ENCODE measurements around the gene MYOCD.
A peak's percentile ranks its signal among the peaks of the same experiment; 100 is the strongest.

MYOCD gene

GRCh38 chr17:12768255-12768654 lies 102.6 kb downstream of the MYOCD start:
- DNase-seq = no peak

GRCh38 chr17:12769981-12770380 lies 104.3 kb downstream of the MYOCD start:
- no peak for DNase-seq

DNA sequence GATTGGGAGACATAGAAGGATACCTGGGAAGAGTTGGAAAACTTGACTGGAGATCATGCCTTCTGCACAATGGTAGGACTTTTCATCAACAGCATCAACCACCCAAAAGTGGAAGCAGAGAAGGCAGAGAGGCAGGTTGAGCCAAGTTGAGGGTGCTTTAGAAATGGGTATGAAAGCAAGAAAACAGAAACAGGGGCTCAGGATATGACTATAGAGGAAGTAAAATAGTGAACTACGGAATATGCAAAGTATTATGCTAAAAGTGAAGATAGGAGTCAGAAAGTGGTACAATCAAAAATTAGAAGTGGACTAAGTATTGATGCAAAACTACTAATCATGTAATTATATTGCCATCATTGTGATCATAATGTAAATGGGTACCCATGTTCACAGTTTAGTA lies 107.5 kb downstream of the MYOCD start:
- no peak for DNase-seq

GRCh38 chr17:12789075-12789480 lies 123.4 kb downstream of the MYOCD start:
- DNase-seq = no peak

- DNase-seq = peak; percentile 10
Observed at GRCh38 chr17:12789481-12790248, 124.0 kb downstream of the MYOCD start, which contains the start of gene ARHGAP44. Gene ARHGAP44, plus strand, starts transcription at chr17:12789498. Its CDS starts 341 bp downstream, at chr17:12789839.

- DNase-seq = no peak
Observed at GRCh38 chr17:12790249-12791106, 124.8 kb downstream of the MYOCD start.

GRCh38 chr17:12794919-12795532 lies 129.3 kb downstream of the MYOCD start:
- no peak for DNase-seq

DNA sequence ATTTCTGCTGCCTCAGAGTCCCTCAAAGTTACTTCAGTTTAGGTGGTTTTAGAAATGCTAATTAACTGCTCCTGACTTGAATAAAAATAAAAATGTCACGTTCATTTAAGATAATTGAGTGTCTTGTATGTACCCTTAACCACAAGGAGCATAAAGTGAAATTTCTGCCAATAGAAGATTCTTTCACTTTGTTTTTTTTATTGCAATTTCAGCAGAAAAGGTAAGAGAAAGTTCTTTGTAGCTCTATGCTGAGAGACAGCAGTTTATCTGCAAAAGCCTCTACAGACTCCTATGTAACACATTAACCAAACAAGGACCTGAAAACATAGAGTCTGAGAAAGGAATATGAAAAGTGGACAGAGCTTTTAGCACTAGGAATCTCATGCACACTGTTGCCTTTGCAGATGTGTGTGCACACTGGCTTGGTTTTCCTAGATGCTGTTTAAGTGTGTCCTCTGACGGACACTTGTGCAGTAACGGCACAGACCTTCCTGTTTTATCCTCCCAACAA lies 135.2 kb downstream of the MYOCD start:
- no peak for DNase-seq

DNA sequence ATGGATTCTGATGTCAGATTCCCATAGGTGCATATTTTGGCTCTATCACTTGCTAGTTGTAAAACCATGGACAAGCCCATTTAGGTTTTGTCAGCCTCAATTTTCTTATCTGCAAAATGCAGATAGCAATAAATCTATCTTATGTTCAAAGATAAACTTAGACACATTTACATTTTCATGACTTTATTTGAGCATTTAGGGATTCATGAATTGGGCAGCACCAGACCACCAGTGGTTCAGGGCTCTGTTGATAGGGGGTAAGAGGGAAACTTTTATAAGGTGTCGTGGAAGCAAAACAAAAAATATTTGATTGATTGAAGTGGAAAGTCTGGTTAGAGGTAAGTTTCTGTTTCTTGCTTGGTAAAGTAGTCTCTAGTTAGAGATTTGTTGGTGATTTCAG lies 140.9 kb downstream of the MYOCD start:
- no peak for DNase-seq

DNA sequence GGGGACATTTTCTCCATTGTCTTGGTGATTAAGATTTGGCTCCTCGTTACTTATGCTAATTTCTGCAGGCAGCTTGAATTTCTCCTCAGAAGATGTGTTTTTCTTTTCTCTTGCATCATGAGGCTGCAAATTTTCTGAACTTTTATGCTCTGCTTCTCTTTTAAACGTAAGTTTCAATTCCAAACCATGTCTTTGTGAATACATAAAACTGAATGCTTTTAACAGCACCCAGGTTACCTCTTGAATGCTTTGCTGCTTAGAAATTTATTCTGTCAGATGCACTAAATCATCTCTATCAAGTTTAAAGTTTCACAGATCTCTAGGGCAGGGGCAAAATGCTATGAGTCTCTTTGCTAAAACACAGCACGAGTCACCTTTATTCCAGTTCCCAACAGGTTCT lies 143.0 kb downstream of the MYOCD start:
- no peak for DNase-seq

DNA sequence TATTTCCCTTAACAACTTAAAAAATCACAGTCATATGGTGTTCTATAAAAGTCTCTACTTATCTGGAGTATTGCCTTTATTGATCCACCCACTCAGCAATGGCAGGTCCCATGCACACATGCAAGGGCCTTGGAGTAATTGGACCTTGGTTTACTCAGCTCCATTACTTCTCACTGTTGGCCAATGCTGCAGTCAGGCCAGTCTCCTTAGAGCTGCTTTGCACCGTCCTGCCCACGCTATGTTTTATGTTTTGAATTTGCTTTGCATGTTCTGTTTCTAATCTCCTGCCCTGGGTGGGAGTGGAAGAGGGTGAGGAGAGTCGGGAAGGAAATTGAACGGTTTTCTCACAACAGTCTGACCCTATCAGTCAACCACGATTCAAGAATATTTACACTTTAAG lies 147.2 kb downstream of the MYOCD start:
- no peak for DNase-seq

GRCh38 chr17:12813664-12814063 lies 148.0 kb downstream of the MYOCD start:
- DNase-seq = no peak

GRCh38 chr17:12814718-12815117 lies 149.0 kb downstream of the MYOCD start:
- DNase-seq = no peak

DNA sequence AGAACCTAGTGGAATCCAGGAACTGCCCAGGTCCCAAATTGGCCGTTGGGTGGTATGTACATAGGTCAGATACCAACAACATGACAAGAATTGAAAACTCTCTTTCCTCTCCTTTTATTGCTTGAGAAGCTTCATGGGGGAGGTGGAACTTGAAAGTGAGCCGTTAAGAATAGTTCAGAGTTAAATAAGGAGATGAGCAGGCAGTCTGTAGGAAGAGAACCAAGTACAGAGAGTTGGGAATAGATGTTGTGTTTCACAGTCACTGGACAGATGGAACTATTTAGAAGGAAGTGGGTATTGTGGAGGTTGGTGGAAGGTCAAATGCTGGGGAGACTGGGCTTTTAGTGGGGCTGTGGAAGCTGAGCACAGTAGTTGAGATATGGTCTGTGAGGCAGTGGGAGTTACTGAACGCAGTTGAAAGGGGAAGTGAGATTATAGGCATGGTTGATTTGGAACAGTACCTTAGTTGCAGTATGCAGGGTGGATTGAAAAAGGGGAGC lies 150.0 kb downstream of the MYOCD start:
- DNase-seq = no peak
